Activated naive CD8-positive, alpha-beta T cell (primary cell): Measurements from ENCODE around the gene AMBRA1.

Experiments used
- H3K27ac Mint-ChIP-seq: one replicate; pipeline ENCODE4 v1.8.0; 2021; ENCODE audit warnings: mixed read lengths
- H3K27me3 Mint-ChIP-seq: one replicate; pipeline ENCODE4 v1.8.0; 2021; ENCODE audit warnings: mixed read lengths
- H3K36me3 Mint-ChIP-seq: one replicate; pipeline ENCODE4 v1.8.0; 2021; ENCODE audit warnings: mixed read lengths
- H3K4me1 Mint-ChIP-seq: one replicate; pipeline ENCODE4 v1.8.0; 2021; ENCODE audit warnings: low read depth, mixed read lengths
- H3K4me3 Mint-ChIP-seq: one replicate; pipeline ENCODE4 v1.8.0; 2021; ENCODE audit warnings: mild to moderate bottlenecking, mixed read lengths
- H3K9me3 Mint-ChIP-seq: one replicate; pipeline ENCODE4 v1.8.0; 2021; ENCODE audit warnings: low read depth, mixed read lengths

AMBRA1 gene

GRCh38 chr11:46628961-46629360 is 35.1 kb upstream of the AMBRA1 start:
- H3K36me3 Mint-ChIP-seq, result peaks cover 5% of the 10 kb centered on the region

GRCh38 chr11:46625406-46625805 is 31.6 kb upstream of the AMBRA1 start:
- H3K27ac Mint-ChIP-seq, result no peak overlapping the region

More at GRCh38 chr11:46628961-46629360, 35.1 kb upstream of the AMBRA1 start:
- no peaks in the 10 kb centered on the region for H3K27me3 Mint-ChIP-seq
- H3K4me1 Mint-ChIP-seq, result peaks cover 17% of the 10 kb centered on the region
- no peak overlapping the region for H3K27ac Mint-ChIP-seq
- H3K9me3 Mint-ChIP-seq, result no peaks in the 10 kb centered on the region
- H3K4me3 Mint-ChIP-seq, result no peak overlapping the region

GRCh38 chr11:46618837-46619236 is 25.0 kb upstream of the AMBRA1 start:
- Mint-ChIP-seq H3K4me1 (peaks cover 42% of the 10 kb centered on the region), H3K4me3 (peak overlapping the region; percentile 92), H3K9me3 (no peaks in the 10 kb centered on the region)

More at GRCh38 chr11:46625406-46625805, 31.6 kb upstream of the AMBRA1 start:
- Mint-ChIP-seq H3K4me3 (no peak overlapping the region), H3K9me3 (no peaks in the 10 kb centered on the region), H3K4me1 (peaks cover 28% of the 10 kb centered on the region), H3K27me3 (no peaks in the 10 kb centered on the region), H3K36me3 (peaks cover 6% of the 10 kb centered on the region)

GRCh38 chr11:46617972-46618314 is 24.1 kb upstream of the AMBRA1 start:
- Mint-ChIP-seq H3K4me1 (peaks cover 43% of the 10 kb centered on the region), H3K27ac (peak overlapping the region; percentile 99), H3K4me3 (peak overlapping the region; percentile 92), H3K36me3 (peaks cover 6% of the 10 kb centered on the region), H3K27me3 (no peaks in the 10 kb centered on the region), H3K9me3 (no peaks in the 10 kb centered on the region)

More at GRCh38 chr11:46618837-46619236, 25.0 kb upstream of the AMBRA1 start:
- H3K27ac Mint-ChIP-seq, result peak overlapping the region; percentile 73
- no peaks in the 10 kb centered on the region for H3K27me3 Mint-ChIP-seq
- H3K36me3 Mint-ChIP-seq, result peaks cover 6% of the 10 kb centered on the region

GRCh38 chr11:46617134-46617971 is 23.5 kb upstream of the AMBRA1 start, which contains the start of the genes ATG13 and HARBI1:
ATG13 (plus strand) TSS chr11:46617553; CDS start chr11:46644292, 26,739 bp downstream.
HARBI1 (minus strand) TSS chr11:46617227; CDS start chr11:46616237, 990 bp downstream.
- H3K27ac Mint-ChIP-seq, result peak within 1 kb of the TSS; percentile 99
- H3K36me3 Mint-ChIP-seq, result peaks cover 3% of the 10 kb centered on the region
- H3K4me3 Mint-ChIP-seq, result peak within 1 kb of the TSS; percentile 92
- no peaks in the 10 kb centered on the region for H3K27me3 Mint-ChIP-seq
- no peaks in the 10 kb centered on the region for H3K9me3 Mint-ChIP-seq
- H3K4me1 Mint-ChIP-seq, result peaks cover 40% of the 10 kb centered on the region

GRCh38 chr11:46616551-46617133 is 22.8 kb upstream of the AMBRA1 start:
- Mint-ChIP-seq H3K4me3 (peak overlapping the region; percentile 92), H3K4me1 (peaks cover 40% of the 10 kb centered on the region)

GRCh38 chr11:46615756-46616155 is 21.9 kb upstream of the AMBRA1 start:
- peak overlapping the region; percentile 92 for H3K4me3 Mint-ChIP-seq
- H3K36me3 Mint-ChIP-seq, result no peaks in the 10 kb centered on the region
- H3K4me1 Mint-ChIP-seq, result peaks cover 36% of the 10 kb centered on the region
- H3K9me3 Mint-ChIP-seq, result no peaks in the 10 kb centered on the region
- no peaks in the 10 kb centered on the region for H3K27me3 Mint-ChIP-seq
- no peak overlapping the region for H3K27ac Mint-ChIP-seq

More at GRCh38 chr11:46616551-46617133, 22.8 kb upstream of the AMBRA1 start:
- H3K36me3 Mint-ChIP-seq, result peaks cover 2% of the 10 kb centered on the region
- peak overlapping the region; percentile 99 for H3K27ac Mint-ChIP-seq
- H3K27me3 Mint-ChIP-seq, result no peaks in the 10 kb centered on the region
- H3K9me3 Mint-ChIP-seq, result no peaks in the 10 kb centered on the region

GRCh38 chr11:46612326-46612725 is 18.5 kb upstream of the AMBRA1 start:
- Mint-ChIP-seq H3K27ac (no peak overlapping the region), H3K36me3 (peaks cover 2% of the 10 kb centered on the region), H3K9me3 (no peaks in the 10 kb centered on the region), H3K27me3 (no peaks in the 10 kb centered on the region), H3K4me1 (peaks cover 17% of the 10 kb centered on the region), H3K4me3 (no peak overlapping the region)

- no peaks in the 10 kb centered on the region for H3K9me3 Mint-ChIP-seq
- H3K36me3 Mint-ChIP-seq, result peaks cover 2% of the 10 kb centered on the region
- no peak overlapping the region for H3K4me3 Mint-ChIP-seq
- no peak overlapping the region for H3K27ac Mint-ChIP-seq
- peaks cover 15% of the 10 kb centered on the region for H3K4me1 Mint-ChIP-seq
- H3K27me3 Mint-ChIP-seq, result no peaks in the 10 kb centered on the region
Observed at GRCh38 chr11:46611526-46612304, 17.9 kb upstream of the AMBRA1 start.

GRCh38 chr11:46609386-46609785 is 15.6 kb upstream of the AMBRA1 start:
- Mint-ChIP-seq H3K4me1 (peaks cover 6% of the 10 kb centered on the region), H3K9me3 (no peaks in the 10 kb centered on the region), H3K27ac (no peak overlapping the region), H3K27me3 (no peaks in the 10 kb centered on the region), H3K36me3 (peaks cover 2% of the 10 kb centered on the region), H3K4me3 (no peak overlapping the region)

- Mint-ChIP-seq H3K4me1 (peaks cover 4% of the 10 kb centered on the region), H3K9me3 (no peaks in the 10 kb centered on the region), H3K27ac (no peak overlapping the region), H3K27me3 (no peaks in the 10 kb centered on the region), H3K4me3 (no peak overlapping the region), H3K36me3 (peaks cover 2% of the 10 kb centered on the region)
Observed at GRCh38 chr11:46607516-46607915, 13.7 kb upstream of the AMBRA1 start.

- no peaks in the 10 kb centered on the region for H3K27me3 Mint-ChIP-seq
- H3K27ac Mint-ChIP-seq, result no peak overlapping the region
- peaks cover 2% of the 10 kb centered on the region for H3K36me3 Mint-ChIP-seq
- no peaks in the 10 kb centered on the region for H3K9me3 Mint-ChIP-seq
- H3K4me3 Mint-ChIP-seq, result no peak overlapping the region
- H3K4me1 Mint-ChIP-seq, result no peaks in the 10 kb centered on the region
Observed at GRCh38 chr11:46604796-46605195, 11.0 kb upstream of the AMBRA1 start.

GRCh38 chr11:46603704-46604308 is 10.0 kb upstream of the AMBRA1 start:
- Mint-ChIP-seq H3K4me3 (no peak overlapping the region), H3K36me3 (peaks cover 2% of the 10 kb centered on the region), H3K4me1 (no peaks in the 10 kb centered on the region), H3K9me3 (no peaks in the 10 kb centered on the region), H3K27me3 (no peaks in the 10 kb centered on the region), H3K27ac (no peak overlapping the region)

GRCh38 chr11:46601129-46601528 is 7.3 kb upstream of the AMBRA1 start:
- no peaks in the 10 kb centered on the region for H3K36me3 Mint-ChIP-seq
- H3K9me3 Mint-ChIP-seq, result no peaks in the 10 kb centered on the region
- no peak overlapping the region for H3K27ac Mint-ChIP-seq
- H3K4me3 Mint-ChIP-seq, result no peak overlapping the region
- no peaks in the 10 kb centered on the region for H3K4me1 Mint-ChIP-seq
- H3K27me3 Mint-ChIP-seq, result no peaks in the 10 kb centered on the region
